Measurements from ENCODE around the gene CHCHD10.
A peak's percentile ranks its signal among the peaks of the same experiment; 100 is the strongest.

The CHCHD10 gene

GRCh38 chr22:23787600-23787896 is 19.8 kb upstream of the CHCHD10 start:
- DNase-seq = no peak

GRCh38 chr22:23786752-23787599 is 19.2 kb upstream of the CHCHD10 start, which contains the start of gene SMARCB1:
SMARCB1 (plus strand) TSS chr22:23786966; CDS start chr22:23787170, 204 bp downstream.
- DNase-seq = peak; percentile 76 to 93 (median 87)

- DNase-seq = peak in 4 of 6 experiments; percentile 4 to 67 (median 32)
Measured at GRCh38 chr22:23786261-23786710, 18.5 kb upstream of the CHCHD10 start.

GRCh38 chr22:23784215-23784732 is 16.5 kb upstream of the CHCHD10 start:
- DNase-seq = no peak

- no peak for DNase-seq
Measured at GRCh38 chr22:23783265-23784150, 15.7 kb upstream of the CHCHD10 start.

DNA sequence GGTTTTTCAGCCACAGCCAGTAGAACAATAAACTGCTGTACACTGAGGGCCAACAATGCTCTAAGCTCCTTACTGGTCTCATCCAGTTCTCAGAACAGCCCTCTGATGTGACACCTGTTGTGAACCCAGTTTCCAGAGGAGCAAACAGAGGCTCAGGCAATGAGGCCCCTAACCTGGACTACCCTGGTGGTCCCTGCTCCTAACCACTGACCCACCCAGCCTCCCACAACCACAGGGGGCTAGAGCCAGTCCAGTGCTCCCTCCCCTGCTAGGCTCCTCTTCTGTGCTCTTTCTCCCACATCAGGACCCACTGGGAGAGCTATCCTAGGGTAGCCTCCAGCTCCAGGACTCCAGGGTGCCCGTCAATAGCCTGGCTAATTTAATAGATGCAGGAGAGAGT is 14.9 kb upstream of the CHCHD10 start:
- DNase-seq = no peak

DNA sequence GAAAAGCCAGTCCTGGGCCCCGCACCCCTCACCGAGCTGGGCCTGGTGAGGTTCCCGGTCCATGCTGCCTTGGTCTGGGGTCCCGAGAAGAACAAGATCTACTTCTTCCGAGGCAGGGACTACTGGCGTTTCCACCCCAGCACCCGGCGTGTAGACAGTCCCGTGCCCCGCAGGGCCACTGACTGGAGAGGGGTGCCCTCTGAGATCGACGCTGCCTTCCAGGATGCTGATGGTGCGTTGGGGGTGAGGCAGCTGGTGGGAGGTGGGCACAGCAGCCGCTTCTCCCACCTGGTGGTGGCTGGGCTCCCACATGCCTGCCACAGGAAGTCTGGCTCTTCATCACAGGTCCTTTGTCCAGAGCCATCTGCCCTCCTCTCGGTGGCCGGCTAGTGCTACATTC is 14.5 kb upstream of the CHCHD10 start:
- DNase-seq = no peak

- no peak for DNase-seq
Measured at GRCh38 chr22:23781511-23782183, 13.9 kb upstream of the CHCHD10 start.

- DNase-seq = no peak
Measured at GRCh38 chr22:23781065-23781464, 13.3 kb upstream of the CHCHD10 start.

- DNase-seq = no peak
Measured at GRCh38 chr22:23780146-23780748, 12.5 kb upstream of the CHCHD10 start.

- DNase-seq = no peak
Measured at GRCh38 chr22:23779731-23780130, 12.0 kb upstream of the CHCHD10 start.

- DNase-seq = no peak
Measured at GRCh38 chr22:23779083-23779482, 11.3 kb upstream of the CHCHD10 start.

GRCh38 chr22:23778577-23778900 is 10.8 kb upstream of the CHCHD10 start:
- no peak for DNase-seq

DNA sequence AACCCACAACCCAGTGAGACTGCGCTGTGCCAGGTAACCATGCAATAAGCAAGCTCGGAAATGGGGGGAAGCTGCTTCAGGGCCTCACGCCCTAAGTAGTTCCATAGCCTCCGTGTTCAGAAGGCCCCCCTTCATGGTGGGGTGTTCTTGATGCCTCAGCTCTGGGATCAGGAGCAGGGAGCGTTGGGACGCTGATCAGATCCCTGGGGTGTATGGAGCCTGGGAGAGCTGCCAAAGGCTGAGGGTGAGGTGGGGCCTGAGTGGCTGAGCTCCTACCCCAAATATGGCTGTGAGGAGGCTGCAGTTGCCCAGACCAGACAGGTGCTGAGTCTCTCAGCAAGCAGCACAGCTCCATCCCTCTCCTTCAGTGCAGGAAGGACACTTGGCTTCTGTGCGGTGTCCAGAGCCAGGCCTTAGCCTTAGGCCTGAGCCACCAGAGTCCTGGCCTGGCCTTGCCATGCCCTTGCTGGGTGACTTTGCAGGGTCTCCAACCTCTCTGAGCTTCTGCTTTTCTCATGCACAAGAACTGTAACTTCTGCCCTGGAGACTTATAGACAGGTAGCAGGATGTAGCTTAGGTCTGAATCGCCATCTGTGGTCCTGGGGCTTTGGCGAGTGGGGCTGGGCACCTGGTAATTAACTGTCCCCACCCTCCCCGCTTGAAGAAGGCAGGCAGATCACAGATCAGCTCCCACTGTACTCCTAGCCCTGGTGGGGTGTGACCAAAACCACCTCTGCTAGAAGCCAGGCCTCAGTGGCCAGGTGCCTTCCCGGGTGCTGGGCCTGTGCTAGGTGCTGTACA is 10.2 kb upstream of the CHCHD10 start:
- DNase-seq = no peak

GRCh38 chr22:23775779-23776375 is 8.1 kb upstream of the CHCHD10 start:
- DNase-seq = no peak

DNA sequence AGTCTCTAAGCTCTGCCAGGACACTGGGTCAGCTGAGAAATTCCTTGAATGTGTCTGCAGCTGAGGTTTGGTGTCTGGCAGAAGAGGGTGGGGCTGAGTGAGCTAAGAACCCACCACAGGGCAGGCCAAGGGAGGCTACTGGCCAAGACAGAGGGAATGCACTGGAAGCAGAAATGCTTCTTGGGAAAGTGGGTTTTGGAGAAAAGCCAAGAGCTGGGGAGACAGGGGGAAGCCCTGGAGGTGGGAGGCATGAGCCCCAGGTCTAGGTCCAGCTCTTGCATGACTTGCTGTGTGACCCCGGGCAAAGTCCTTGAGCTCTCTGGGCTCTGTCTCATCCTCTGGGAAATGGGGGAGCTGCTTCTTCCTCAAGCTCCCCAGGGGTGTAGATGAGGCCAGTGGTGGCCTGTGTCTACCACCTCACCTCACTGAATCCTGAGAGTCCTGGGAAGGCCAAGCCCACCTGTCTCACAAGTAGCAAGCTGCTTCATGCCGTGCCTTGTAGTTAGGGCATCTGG is 7.2 kb upstream of the CHCHD10 start:
- no peak for DNase-seq

DNA sequence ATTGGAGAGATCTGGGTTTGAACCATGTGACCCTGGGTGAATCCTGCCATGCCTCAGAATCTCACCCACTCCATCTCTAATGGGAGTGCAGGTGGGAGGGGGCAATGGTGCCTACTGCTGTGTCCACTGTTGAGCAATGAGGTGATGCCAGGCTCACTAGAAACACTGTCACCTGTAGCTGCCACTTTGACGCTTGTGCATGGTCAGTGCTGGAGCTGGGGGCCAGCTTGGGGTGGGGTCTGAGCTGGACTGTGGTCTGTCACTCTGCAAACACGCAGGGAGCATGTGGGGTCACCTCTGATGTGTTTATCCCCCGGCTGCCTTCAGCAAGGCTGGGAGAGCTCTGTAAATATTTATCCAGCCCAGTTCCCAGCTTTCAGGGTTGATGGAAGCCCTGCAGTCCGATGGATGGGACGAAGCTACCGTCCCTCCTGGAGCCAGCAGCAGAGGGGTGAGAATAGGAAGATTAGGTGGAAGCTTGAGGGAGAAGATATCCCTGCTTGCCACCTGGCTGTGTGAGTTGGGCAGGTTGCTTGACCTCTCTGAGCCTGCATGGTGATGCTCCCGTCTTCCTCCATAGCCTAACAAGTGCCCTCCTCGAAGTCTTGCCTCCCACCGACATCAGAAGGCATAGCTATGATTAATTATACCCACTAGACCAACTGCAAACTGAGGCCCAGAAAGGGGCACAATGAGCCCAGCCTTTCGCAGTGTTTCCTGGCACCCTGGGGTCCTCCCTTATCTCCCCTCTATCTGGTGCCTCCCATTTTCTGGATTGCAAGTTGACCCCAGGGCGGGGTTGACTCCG is 6.5 kb upstream of the CHCHD10 start:
- DNase-seq = no peak

- DNase-seq = no peak
Measured at GRCh38 chr22:23773483-23774113, 5.8 kb upstream of the CHCHD10 start.

DNA sequence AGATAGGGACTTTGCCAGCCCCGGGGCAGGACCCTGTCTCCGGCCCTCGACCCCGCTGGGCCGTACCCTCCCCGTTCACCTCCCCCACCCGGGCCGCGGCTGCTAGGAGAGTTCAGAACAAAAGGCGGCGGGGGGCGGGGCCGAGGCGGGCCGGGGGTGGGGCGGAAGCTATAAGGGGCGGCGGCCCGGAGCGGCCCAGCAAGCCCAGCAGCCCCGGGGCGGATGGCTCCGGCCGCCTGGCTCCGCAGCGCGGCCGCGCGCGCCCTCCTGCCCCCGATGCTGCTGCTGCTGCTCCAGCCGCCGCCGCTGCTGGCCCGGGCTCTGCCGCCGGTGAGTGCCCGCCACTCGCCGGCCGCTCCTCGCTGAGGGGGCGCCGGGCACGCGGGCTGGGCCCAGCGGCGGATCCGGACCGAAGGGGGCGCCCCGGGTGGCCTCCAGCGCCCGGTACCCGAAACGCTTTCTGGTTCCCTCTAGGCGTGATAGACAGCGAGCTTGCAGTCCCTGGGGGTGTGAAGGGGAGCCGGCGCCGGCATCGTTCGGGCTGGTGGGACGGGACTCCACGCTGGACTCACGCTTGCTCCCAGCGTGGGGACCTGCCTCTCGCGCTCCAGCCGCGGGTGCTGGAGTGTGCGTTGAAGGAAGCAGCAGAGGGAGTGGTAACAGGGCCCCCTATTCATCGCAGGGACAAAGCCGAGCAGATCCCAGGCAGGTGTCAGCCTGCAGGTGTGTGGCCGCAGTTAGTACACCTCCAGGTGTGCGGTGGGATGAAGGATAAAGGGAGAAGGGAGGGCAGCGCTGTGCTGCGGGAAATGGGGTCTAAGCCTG is 5.1 kb upstream of the CHCHD10 start, which contains the start of gene MMP11:
TSS of gene MMP11 (plus strand) at position 201 of the 825 bp plus-strand sequence. CDS start at position 223, 22 bp downstream.
- DNase-seq = peak; percentile 16 to 71 (median 56)
